ENCODE measurements around the gene ARL10. TPM values are rescaled to one million over a fixed set of nuclear protein-coding genes. Genes with fewer than 3 reads are reported as not detected.

The ARL10 gene
- total RNA-seq, 1 experiment from 2014 or later = 9.6 TPM

GRCh38 chr5:176410486-176411180 lies 45.3 kb downstream of the ARL10 start:
- Mint-ChIP-seq H3K27ac (peak overlapping the region in 1 of 3 experiments; percentile 23; a peak in 1 of 7 replicates), H3K9me3 (no peaks in the 10 kb centered on the region), H3K4me1 (peaks cover 7% of the 10 kb centered on the region in 2 experiments; a peak in 2 of 4 replicates), H3K27me3 (ENCODE audit: low read depth) (no peaks in the 10 kb centered on the region), H3K36me3 (ENCODE audit: insufficient read depth in 1 of 3, low read depth in 3 of 3) (peaks cover 0 to 10% (median 5%) of the 10 kb centered on the region in 3 experiments; a peak in 3 of 7 replicates), H3K4me3 (no peak overlapping the region)
- Histone ChIP-seq H4K91ac (ENCODE audit: insufficient read length, low read depth, low read length) (no peak overlapping the region), H3K9me3 (ENCODE audit: control insufficient read depth, low read depth, low read length) (no peaks in the 10 kb centered on the region), H3K56ac (ENCODE audit: insufficient read length, low read depth, low read length) (no peak overlapping the region), H2AK5ac (ENCODE audit: insufficient read length, low read length) (no peak overlapping the region), H3K27ac (ENCODE audit: insufficient read length, low read depth, low read length) (no peak overlapping the region), H2BK20ac (ENCODE audit: low read depth, low read length, poor library complexity, severe bottlenecking) (no peak overlapping the region), H4K5ac (ENCODE audit: insufficient read length, low read depth, low read length) (no peak overlapping the region), H2BK120ac (ENCODE audit: low read depth, low read length, poor library complexity, severe bottlenecking) (no peak overlapping the region), H4K20me1 (ENCODE audit: control insufficient read depth, insufficient read depth, insufficient read length) (no peaks in the 10 kb centered on the region), H3K23ac (ENCODE audit: insufficient read length, low read depth, low read length) (no peak overlapping the region), H3T11ph (ENCODE audit: low read length) (no peak overlapping the region), H3K14ac (ENCODE audit: insufficient read depth, low read length) (no peak overlapping the region), H3K4me2 (ENCODE audit: insufficient read depth, insufficient read length, low read length) (no peak overlapping the region), H2BK5ac (ENCODE audit: insufficient read length, low read length) (no peak overlapping the region), H3K79me1 (ENCODE audit: insufficient read depth, low read depth, low read length, poor library complexity, severe bottlenecking) (no peaks in the 10 kb centered on the region), H2BK12ac (ENCODE audit: insufficient read length, low read depth, low read length) (no peak overlapping the region), H3K4ac (ENCODE audit: low read depth, low read length) (no peak overlapping the region), H2AFZ (ENCODE audit: low read length) (no peak overlapping the region), H3K9ac (ENCODE audit: extremely low read depth, insufficient read length, low read length) (no peak overlapping the region), H4K8ac (replicated peaks; ENCODE audit: insufficient read length, low read depth, low read length) (no peak overlapping the region), H3K79me2 (ENCODE audit: insufficient read depth, low read length) (no peaks in the 10 kb centered on the region), H3K23me2 (ENCODE audit: insufficient read length, low read depth, low read length, poor library complexity, severe bottlenecking) (peaks cover under 1% of the 10 kb centered on the region), H3K18ac (ENCODE audit: insufficient read length, low read depth, low read length) (no peak overlapping the region), H3K27me3 (ENCODE audit: insufficient read depth, low read length) (no peaks in the 10 kb centered on the region), H2BK15ac (ENCODE audit: low read depth, low read length) (no peak overlapping the region), H3K4me1 (ENCODE audit: insufficient read depth, low read length) (no peaks in the 10 kb centered on the region)
- TF ChIP-seq CTCF (conservative IDR thresholded peaks at IDR 0.05) = peak; percentile 37
- no CpG with 5 or more reads among the region's 5 CpGs for WGBS (ENCODE audit: extremely low coverage, insufficient read length, low lambda C conversion rate)
- DNase-seq = no peak

Measured in H9 (cell line).